Gastrocnemius medialis (tissue), 4 donors: ENCODE results near the gene LARP1.

Experiments
- POLR2A ChIP-seq, 2 donors: fragments of 450-650 bp; IDR thresholded peaks; one replicate each; pipeline ENCODE4 v1.6.1; 2017; ENCODE audit warnings: antibody characterized with exemption in 2 of 2, mild to moderate bottlenecking in 2 of 2, moderate library complexity in 2 of 2
- TF ChIP-seq, protein P1 (sequence below), 5 experiments: fragments of 450-650 bp in 3 of 5; fragments of 200-600 bp in 2 of 5; sonication (generic) in 2 of 5; IDR thresholded peaks in 4 of 5; conservative IDR thresholded peaks in 1 of 5; 1 replicate in 4 of 5; 2 replicates in 1 of 5; pipeline ENCODE4 v1.5.1; 2016 to 2019; ENCODE audit warnings: antibody characterized with exemption in 5 of 5, mild to moderate bottlenecking in 3 of 5, moderate library complexity in 3 of 5

DNA sequence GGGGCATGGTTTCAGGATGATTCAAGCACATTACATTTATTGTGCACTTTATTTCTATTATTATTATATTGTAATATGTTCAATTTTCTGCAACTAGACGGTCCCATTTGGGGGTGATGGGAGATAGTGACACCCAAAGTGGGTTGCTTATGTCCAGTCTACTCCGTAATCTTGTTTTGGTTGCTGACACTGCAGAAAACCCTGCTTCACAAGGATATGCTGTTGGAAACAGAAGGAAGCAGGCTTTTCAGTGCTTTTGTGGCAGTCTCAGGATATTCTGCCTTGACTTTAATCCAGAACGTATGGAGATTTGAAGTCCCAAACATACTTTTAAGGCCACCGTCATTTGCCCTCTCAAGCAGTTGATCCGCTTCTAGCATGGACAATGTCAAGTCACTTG, 47.5 kb upstream of the LARP1 start:
- TF ChIP-seq, protein P1, sequence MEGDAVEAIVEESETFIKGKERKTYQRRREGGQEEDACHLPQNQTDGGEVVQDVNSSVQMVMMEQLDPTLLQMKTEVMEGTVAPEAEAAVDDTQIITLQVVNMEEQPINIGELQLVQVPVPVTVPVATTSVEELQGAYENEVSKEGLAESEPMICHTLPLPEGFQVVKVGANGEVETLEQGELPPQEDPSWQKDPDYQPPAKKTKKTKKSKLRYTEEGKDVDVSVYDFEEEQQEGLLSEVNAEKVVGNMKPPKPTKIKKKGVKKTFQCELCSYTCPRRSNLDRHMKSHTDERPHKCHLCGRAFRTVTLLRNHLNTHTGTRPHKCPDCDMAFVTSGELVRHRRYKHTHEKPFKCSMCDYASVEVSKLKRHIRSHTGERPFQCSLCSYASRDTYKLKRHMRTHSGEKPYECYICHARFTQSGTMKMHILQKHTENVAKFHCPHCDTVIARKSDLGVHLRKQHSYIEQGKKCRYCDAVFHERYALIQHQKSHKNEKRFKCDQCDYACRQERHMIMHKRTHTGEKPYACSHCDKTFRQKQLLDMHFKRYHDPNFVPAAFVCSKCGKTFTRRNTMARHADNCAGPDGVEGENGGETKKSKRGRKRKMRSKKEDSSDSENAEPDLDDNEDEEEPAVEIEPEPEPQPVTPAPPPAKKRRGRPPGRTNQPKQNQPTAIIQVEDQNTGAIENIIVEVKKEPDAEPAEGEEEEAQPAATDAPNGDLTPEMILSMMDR (IDR thresholded peaks at IDR 0.05 in 4 of 5, conservative IDR thresholded peaks at IDR 0.05 in 1 of 5), result no peak
- TF ChIP-seq POLR2A (IDR thresholded peaks at IDR 0.05), result no peak
